GM12864 (cell line): Measurements from ENCODE around the gene NUP43.
A peak's percentile ranks its signal among the peaks of the same experiment; 100 is the strongest.

ENCODE experiments used
- DNase-seq: peaks from one replicate; pipeline ENCODE4 v3.0.0-alpha.2; 2011; ENCODE audit warnings: low read depth
- H3K4me3 ChIP-seq: 2 replicates; pipeline ENCODE4 v1.5.1; 2011; ENCODE audit warnings: mild to moderate bottlenecking, low read depth, low read length, control low read depth
- TF ChIP-seq, protein P1 (sequence below): IDR thresholded peaks from 2 replicates; pipeline ENCODE4 v1.5.1; 2011; ENCODE audit warnings: low read depth, mild to moderate bottlenecking, moderate library complexity, low read length, control low read depth, inconsistent platforms; ENCODE audit errors: missing control alignments

Gene NUP43

GRCh38 chr6:149723771-149724417, 22.4 kb downstream of the NUP43 start:
- TF ChIP-seq, protein P1, sequence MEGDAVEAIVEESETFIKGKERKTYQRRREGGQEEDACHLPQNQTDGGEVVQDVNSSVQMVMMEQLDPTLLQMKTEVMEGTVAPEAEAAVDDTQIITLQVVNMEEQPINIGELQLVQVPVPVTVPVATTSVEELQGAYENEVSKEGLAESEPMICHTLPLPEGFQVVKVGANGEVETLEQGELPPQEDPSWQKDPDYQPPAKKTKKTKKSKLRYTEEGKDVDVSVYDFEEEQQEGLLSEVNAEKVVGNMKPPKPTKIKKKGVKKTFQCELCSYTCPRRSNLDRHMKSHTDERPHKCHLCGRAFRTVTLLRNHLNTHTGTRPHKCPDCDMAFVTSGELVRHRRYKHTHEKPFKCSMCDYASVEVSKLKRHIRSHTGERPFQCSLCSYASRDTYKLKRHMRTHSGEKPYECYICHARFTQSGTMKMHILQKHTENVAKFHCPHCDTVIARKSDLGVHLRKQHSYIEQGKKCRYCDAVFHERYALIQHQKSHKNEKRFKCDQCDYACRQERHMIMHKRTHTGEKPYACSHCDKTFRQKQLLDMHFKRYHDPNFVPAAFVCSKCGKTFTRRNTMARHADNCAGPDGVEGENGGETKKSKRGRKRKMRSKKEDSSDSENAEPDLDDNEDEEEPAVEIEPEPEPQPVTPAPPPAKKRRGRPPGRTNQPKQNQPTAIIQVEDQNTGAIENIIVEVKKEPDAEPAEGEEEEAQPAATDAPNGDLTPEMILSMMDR, result peak; percentile 81
- no peak for DNase-seq
- H3K4me3 ChIP-seq, result no peak overlapping the region

- H3K4me3 ChIP-seq, result no peak overlapping the region
- TF ChIP-seq, protein P1, result no peak
- DNase-seq, result no peak
These were observed 23.1 kb downstream of the NUP43 start for GRCh38 chr6:149723262-149723661.

DNA sequence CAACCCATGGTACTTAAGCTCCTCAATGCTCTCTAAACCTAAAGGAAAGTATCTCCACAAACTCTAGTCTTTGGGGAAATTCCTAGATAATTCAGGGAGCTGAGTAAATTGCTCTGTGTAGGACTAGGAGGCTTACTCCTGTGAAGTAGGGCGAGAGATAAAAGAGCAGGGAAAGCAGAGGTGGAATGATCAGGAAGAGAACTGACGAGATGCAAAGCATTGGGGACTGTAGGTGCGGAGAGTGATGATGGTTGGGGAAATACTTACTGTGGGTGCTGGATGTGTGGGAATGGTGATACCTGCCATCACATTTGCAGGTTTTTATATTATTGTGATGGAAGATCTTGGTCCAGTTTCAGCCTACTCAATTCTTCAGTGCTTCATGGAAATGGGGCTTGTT, 26.8 kb downstream of the NUP43 start:
- no peak overlapping the region for H3K4me3 ChIP-seq
- DNase-seq, result no peak
- TF ChIP-seq, protein P1, result no peak

DNA sequence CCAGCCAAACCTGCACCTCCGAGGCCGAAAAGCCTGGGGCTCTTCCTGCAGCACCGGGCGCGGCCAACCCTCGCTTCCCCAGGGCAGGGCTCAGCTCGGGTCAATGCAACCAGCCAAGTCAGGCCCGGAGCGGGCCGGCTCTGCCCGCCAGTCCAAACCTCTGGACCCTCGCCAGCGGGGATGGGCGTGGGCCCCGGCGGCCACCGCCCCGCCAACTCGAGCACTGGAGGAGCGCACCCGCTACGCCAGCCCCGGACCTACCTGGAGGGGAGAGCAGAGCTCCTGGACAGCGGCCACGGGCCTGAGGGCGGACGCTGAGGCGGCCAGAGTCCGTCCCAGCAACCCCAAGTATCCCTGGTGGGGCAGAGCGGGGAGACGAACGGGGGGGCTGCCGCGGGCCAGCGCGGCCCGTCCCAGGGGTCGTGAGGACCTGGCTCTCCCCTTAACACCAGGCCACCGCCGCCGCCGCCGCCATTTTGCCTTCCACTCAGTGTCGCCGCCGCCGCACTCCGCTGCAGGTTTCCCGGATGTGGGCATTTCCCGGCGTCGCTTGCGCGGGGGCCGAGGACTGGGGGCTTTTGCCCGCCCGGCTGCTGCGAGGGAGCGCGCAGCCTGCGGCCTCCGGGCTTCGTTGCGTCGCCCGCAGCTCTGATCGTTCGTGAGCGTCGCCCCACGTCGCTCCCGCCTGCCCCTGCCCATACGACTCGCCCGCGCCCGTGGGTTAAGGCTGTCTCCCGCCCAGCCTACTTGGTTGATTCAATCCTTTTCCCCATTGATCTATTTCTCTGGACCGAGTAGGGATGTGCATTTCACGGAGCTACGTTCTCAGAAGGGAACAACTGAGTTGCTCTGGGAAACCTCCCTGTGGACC, 28.5 kb downstream of the NUP43 start, which contains the start of gene LATS1:
Gene LATS1 (minus strand): TSS at position 514 of the 871 bp plus-strand sequence. CDS start 15,975 bp downstream, outside the sequence.
- TF ChIP-seq, protein P1, result no peak
- DNase-seq, result peak; percentile 41
- peak within 1 kb of the TSS; percentile 89 for H3K4me3 ChIP-seq

DNA sequence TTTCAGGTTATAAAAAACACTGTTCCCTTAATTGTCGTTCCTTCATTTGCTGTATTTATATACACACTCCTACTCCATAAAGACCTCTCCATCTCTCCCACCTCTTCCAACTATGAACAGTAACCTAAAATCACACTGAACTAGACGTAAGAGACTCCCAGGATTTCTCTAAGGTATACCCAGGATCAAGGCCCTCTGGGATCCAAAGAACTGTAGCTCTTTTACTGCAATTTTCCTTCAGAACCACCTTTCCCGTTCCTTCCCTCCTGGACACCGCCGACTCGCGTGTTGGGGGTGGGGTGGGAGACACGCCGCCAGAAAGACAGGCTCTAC, 29.1 kb downstream of the NUP43 start:
- TF ChIP-seq, protein P1, result no peak
- H3K4me3 ChIP-seq, result peak overlapping the region; percentile 89
- no peak for DNase-seq

DNA sequence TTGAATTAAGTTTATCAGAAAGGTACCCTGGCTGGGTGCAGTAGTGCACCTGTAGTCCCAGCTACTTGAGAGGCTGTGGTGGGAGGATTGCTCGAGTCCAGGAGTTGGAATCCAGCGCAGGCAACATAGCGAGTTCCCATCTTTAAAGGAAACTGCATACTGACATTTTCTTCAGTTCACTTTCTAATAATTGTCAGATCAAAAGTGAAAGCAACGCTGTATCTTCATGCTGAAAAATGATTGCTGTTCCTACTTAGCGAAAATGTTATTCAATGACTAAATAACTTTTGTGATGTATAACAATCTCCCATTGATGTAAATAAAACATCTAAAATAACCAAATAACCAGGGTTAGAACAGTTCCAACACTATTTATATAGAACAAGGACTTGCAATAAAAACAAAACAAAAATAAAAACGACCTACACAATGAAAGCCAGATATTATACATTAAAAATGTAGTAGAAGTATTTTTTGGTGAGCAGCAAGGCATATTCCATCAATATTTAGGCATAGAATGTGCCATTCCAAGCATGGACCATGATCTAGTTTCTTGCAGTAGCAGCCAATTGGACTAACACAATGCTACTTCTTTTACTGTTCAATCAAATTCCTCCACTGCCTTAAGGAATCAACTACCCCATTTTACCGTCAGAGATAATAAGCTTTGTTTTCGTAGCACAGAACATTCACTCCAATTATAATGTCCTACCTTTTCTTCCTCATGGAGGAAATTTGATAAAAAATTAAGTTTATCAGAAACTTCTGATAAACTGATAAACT, 30.0 kb downstream of the NUP43 start:
- DNase-seq, result no peak
- TF ChIP-seq, protein P1, result no peak
- H3K4me3 ChIP-seq, result peak overlapping the region; percentile 89
